ENCODE data around the gene SYNPR.

The SYNPR gene

DNA sequence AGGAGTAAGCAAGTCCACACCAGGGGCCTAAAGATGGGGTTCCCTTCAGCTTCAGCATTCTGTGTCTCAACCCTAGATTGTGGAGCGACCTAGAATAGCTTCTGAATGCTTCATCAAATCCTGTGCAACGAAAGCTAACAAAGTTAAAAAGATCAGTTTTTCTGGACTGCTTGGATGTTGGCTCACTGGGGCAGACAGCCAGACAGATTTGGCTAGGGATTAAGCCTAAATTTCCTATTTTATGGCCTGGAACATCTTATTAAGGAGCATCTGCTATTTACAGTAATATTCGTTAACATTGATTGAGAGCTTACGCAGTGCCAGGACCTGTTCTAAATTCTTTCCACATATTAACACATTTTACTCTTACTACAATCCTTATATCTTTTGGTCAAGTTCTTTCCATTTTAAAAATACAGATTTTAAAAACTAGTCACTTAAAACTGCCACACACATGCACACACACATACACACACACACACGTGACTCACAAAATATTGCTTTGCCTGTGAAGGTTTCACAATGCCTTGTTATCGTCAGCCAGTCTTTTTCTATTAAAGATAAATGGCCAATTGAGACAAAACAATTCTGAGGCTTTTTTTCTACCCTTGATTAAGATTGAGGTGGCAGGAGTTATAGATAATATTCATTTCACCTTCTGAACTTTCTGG lies 201.0 kb downstream of the SYNPR start:
- H3K9me3 ChIP-seq (ENCODE audit: control insufficient read depth, low read length), result no peaks in the 10 kb centered on the region
- no peak overlapping the region for H3K4me3 ChIP-seq (ENCODE audit: insufficient read depth, low read depth, low read length)
- no peaks in the 10 kb centered on the region for H3K4me1 ChIP-seq (ENCODE audit: control insufficient read depth, insufficient read depth, low read length)
- WGBS, 2 experiments, result 84 to 86% methylated on average over 5 to 6 of the region's 6 CpGs
- H3K27me3 ChIP-seq (ENCODE audit: control insufficient read depth, insufficient read depth, low read length, poor library complexity, severe bottlenecking), result no peaks in the 10 kb centered on the region
- no peak overlapping the region for H3K27ac ChIP-seq (ENCODE audit: insufficient read depth, low read depth, low read length, poor library complexity, severe bottlenecking)
- H3K36me3 ChIP-seq (ENCODE audit: control insufficient read depth, insufficient read depth, low read length), result no peaks in the 10 kb centered on the region

DNA sequence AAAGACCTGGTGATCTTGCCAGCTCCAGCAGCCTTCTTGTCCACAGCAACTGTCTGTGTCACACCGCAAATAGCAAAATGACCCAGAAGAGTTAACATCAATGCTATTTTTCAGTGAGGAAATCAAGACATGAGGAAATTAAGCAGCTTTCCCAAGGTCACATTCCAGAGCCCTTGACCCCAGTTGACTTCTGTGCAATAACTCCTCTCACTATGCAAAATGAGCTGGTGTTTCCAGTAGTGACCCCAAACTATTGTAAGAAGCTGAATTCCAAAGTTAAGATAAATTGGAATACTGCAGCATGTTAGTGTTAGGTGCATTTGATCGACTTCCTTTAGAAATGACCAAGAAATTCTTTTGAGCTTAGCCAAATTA lies 201.5 kb downstream of the SYNPR start:
- 93 to 95% methylated on average over 2 of the region's 2 CpGs for WGBS, 2 experiments
- H3K9me3 ChIP-seq (ENCODE audit: control insufficient read depth, low read length), result no peaks in the 10 kb centered on the region
- no peak overlapping the region for H3K4me3 ChIP-seq (ENCODE audit: insufficient read depth, low read depth, low read length)
- no peak overlapping the region for H3K27ac ChIP-seq (ENCODE audit: insufficient read depth, low read depth, low read length, poor library complexity, severe bottlenecking)
- H3K4me1 ChIP-seq (ENCODE audit: control insufficient read depth, insufficient read depth, low read length), result no peaks in the 10 kb centered on the region
- H3K36me3 ChIP-seq (ENCODE audit: control insufficient read depth, insufficient read depth, low read length), result no peaks in the 10 kb centered on the region
- no peaks in the 10 kb centered on the region for H3K27me3 ChIP-seq (ENCODE audit: control insufficient read depth, insufficient read depth, low read length, poor library complexity, severe bottlenecking)

DNA sequence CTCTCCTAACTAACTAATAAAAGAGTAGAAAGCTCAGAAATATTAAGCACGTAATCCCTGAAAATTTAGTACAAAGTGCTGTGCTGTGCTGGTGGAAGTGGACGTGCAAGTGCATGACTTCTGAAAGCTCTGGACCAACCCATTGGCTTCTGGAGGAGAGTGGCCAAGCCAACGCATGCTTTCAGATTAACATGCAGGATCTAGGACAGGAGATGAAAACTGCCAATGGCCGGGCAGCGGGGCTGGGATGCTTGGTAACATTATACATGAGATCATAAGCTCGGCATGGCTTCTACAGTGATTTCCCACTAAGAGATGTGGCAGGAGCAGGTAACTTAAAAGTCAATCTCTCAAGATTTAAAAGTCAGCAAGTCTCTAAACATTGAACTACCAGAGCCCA lies 203.5 kb downstream of the SYNPR start:
- no peaks in the 10 kb centered on the region for H3K9me3 ChIP-seq (ENCODE audit: control insufficient read depth, low read length)
- no peak overlapping the region for H3K27ac ChIP-seq (ENCODE audit: insufficient read depth, low read depth, low read length, poor library complexity, severe bottlenecking)
- H3K4me3 ChIP-seq (ENCODE audit: insufficient read depth, low read depth, low read length), result no peak overlapping the region
- WGBS, 2 experiments, result 76 to 81% methylated on average over 6 of the region's 6 CpGs
- no peaks in the 10 kb centered on the region for H3K27me3 ChIP-seq (ENCODE audit: control insufficient read depth, insufficient read depth, low read length, poor library complexity, severe bottlenecking)
- no peaks in the 10 kb centered on the region for H3K36me3 ChIP-seq (ENCODE audit: control insufficient read depth, insufficient read depth, low read length)
- no peaks in the 10 kb centered on the region for H3K4me1 ChIP-seq (ENCODE audit: control insufficient read depth, insufficient read depth, low read length)

DNA sequence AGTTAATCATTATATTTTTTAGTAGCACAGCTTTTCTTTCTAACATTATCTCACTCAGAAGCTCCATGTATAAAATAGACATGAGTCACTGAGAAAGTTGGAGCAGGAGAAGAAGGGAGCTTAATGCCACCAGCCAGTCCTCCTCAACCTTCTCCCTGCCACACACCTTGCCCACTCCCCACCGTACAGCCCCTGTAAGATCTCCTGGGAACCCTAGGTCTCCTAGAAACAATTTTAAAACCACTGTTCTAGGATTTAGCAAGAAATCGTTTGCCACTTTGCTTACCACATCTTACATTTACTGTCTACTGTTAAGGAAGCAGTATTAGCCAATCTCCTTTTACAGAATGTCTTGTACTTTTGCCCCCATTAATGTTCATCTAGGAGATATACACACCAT lies 204.2 kb downstream of the SYNPR start:
- no peaks in the 10 kb centered on the region for H3K9me3 ChIP-seq (ENCODE audit: control insufficient read depth, low read length)

DNA sequence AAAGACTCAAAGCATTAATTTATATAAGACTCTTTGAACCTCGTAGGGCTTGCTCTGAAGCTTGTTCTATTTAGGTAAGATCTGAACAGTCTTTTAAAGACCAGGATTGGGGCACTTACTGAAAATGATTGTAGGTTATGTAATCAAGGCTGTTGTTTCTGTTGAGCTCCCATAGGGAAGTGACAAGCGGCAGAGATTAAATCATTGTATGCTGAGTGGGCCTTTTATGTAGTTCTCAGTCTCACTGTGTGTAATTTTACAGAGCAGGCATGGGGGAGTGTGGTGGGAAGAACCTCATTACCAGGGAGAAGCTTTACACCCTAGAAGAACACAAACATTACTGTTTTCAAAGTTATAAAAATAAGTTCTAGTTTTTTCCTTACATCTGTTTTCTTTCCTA lies 214.4 kb downstream of the SYNPR start:
- Histone ChIP-seq H3K4me1 (ENCODE audit: control insufficient read depth, insufficient read depth, low read length) (no peaks in the 10 kb centered on the region), H3K4me3 (ENCODE audit: insufficient read depth, low read depth, low read length) (no peak overlapping the region), H3K9me3 (ENCODE audit: control insufficient read depth, low read length) (no peaks in the 10 kb centered on the region), H3K27me3 (ENCODE audit: control insufficient read depth, insufficient read depth, low read length, poor library complexity, severe bottlenecking) (no peaks in the 10 kb centered on the region), H3K36me3 (ENCODE audit: control insufficient read depth, insufficient read depth, low read length) (no peaks in the 10 kb centered on the region), H3K27ac (ENCODE audit: insufficient read depth, low read depth, low read length, poor library complexity, severe bottlenecking) (no peak overlapping the region)
- 77 to 89% methylated on average over 2 of the region's 2 CpGs for WGBS, 2 experiments

More for the DNA sequence above, 204.2 kb downstream of the SYNPR start:
- Histone ChIP-seq H3K4me1 (ENCODE audit: control insufficient read depth, insufficient read depth, low read length) (no peaks in the 10 kb centered on the region), H3K27me3 (ENCODE audit: control insufficient read depth, insufficient read depth, low read length, poor library complexity, severe bottlenecking) (no peaks in the 10 kb centered on the region), H3K36me3 (ENCODE audit: control insufficient read depth, insufficient read depth, low read length) (no peaks in the 10 kb centered on the region), H3K27ac (ENCODE audit: insufficient read depth, low read depth, low read length, poor library complexity, severe bottlenecking) (no peak overlapping the region), H3K4me3 (ENCODE audit: insufficient read depth, low read depth, low read length) (no peak overlapping the region)
- 87 to 89% methylated on average over 2 of the region's 2 CpGs for WGBS, 2 experiments

DNA sequence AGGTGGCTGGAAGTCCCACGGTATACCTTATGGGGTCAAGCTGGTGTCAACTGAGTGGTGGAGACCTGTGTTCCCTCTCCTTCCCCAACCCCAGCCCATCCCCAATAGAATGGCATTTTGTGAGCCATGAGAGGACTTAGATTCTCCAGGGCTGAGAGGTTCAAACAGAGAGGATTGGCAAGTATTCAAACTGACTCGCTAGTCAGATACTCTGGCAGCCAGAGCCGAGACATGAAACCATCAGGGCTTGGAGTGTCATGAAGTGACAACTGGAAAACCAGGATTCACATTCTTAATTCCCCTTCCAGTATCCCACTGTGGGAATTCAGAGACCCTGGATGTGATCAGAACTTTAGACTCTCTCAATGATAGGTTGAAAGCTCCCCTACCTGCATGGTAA lies 215.0 kb downstream of the SYNPR start:
- H3K4me1 ChIP-seq (ENCODE audit: control insufficient read depth, insufficient read depth, low read length), result no peaks in the 10 kb centered on the region
- no peak overlapping the region for H3K27ac ChIP-seq (ENCODE audit: insufficient read depth, low read depth, low read length, poor library complexity, severe bottlenecking)
- H3K36me3 ChIP-seq (ENCODE audit: control insufficient read depth, insufficient read depth, low read length), result no peaks in the 10 kb centered on the region
- 88 to 91% methylated on average over 3 of the region's 3 CpGs for WGBS, 2 experiments
- H3K27me3 ChIP-seq (ENCODE audit: control insufficient read depth, insufficient read depth, low read length, poor library complexity, severe bottlenecking), result no peaks in the 10 kb centered on the region
- H3K9me3 ChIP-seq (ENCODE audit: control insufficient read depth, low read length), result no peaks in the 10 kb centered on the region
- no peak overlapping the region for H3K4me3 ChIP-seq (ENCODE audit: insufficient read depth, low read depth, low read length)

DNA sequence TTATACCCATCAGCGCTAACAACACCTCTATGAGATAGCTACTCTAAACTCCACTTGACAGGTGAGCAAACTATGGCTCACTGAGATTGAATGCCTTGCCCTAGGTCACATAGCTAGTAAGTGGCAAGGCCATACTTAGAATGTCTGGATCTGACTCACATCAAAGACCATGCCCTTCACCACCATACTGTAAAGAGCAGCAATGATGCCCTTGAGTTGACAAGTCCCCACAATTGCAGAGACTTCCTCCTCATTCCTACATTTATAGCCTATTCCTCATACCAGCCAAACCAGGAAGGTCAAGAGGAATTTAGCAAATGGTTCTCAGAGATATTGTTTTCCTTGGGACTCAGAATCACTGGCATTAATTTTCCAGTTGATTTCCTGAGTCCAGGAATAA lies 216.5 kb downstream of the SYNPR start:
- H3K4me3 ChIP-seq (ENCODE audit: insufficient read depth, low read depth, low read length), result no peak overlapping the region
- no peaks in the 10 kb centered on the region for H3K4me1 ChIP-seq (ENCODE audit: control insufficient read depth, insufficient read depth, low read length)
- H3K27ac ChIP-seq (ENCODE audit: insufficient read depth, low read depth, low read length, poor library complexity, severe bottlenecking), result no peak overlapping the region
- no peaks in the 10 kb centered on the region for H3K9me3 ChIP-seq (ENCODE audit: control insufficient read depth, low read length)
- no peaks in the 10 kb centered on the region for H3K27me3 ChIP-seq (ENCODE audit: control insufficient read depth, insufficient read depth, low read length, poor library complexity, severe bottlenecking)
- 95 to 96% methylated on average over 1 of the region's 1 CpG for WGBS, 2 experiments
- H3K36me3 ChIP-seq (ENCODE audit: control insufficient read depth, insufficient read depth, low read length), result no peaks in the 10 kb centered on the region

DNA sequence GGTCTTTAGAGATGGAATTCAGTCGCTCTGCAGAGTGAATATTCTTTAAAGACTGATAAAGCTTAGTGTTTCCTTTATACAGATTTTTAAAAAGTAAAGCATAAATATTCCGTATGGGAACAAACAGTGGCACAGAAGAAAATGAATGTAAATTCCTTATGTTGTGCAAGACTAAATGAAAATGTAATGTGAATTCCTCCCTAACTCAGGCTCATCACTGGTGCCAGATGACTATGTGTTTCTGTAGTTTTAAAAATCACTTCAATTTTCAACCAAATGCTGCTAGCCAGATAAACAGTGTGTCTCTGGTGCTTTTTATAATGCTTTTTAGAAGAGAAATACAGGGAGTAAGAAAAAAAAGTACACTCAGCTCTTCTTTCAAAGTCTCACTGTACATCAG lies 219.5 kb downstream of the SYNPR start:
- Histone ChIP-seq H3K27me3 (ENCODE audit: control insufficient read depth, insufficient read depth, low read length, poor library complexity, severe bottlenecking) (no peaks in the 10 kb centered on the region), H3K9me3 (ENCODE audit: control insufficient read depth, low read length) (no peaks in the 10 kb centered on the region), H3K36me3 (ENCODE audit: control insufficient read depth, insufficient read depth, low read length) (no peaks in the 10 kb centered on the region), H3K4me1 (ENCODE audit: control insufficient read depth, insufficient read depth, low read length) (no peaks in the 10 kb centered on the region), H3K4me3 (ENCODE audit: insufficient read depth, low read depth, low read length) (no peak overlapping the region), H3K27ac (ENCODE audit: insufficient read depth, low read depth, low read length, poor library complexity, severe bottlenecking) (no peak overlapping the region)
- WGBS, 2 experiments, result 97% methylated on average over 2 of the region's 2 CpGs; no CpG with 5 or more reads in 1 of the 2 experiments

DNA sequence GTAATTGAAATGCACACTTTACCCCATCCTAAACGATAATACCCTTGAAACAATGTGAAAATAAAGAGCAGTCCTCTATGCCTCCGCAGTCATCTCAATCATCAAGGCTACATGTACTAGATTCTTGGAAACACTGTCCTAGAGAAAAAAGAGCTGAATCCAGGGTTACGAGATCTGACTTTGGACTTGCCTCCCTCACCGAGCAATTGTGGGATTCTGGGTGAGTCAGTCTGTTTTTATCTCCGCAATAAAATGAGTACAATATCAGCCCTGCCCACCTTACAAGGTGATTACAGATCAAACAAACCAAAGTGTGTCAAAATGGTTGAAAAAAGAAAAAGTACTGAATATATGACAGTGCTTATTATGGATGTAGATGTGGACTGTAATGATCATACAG lies 222.1 kb downstream of the SYNPR start:
- Histone ChIP-seq H3K4me1 (ENCODE audit: control insufficient read depth, insufficient read depth, low read length) (no peaks in the 10 kb centered on the region), H3K4me3 (ENCODE audit: insufficient read depth, low read depth, low read length) (no peak overlapping the region), H3K36me3 (ENCODE audit: control insufficient read depth, insufficient read depth, low read length) (no peaks in the 10 kb centered on the region), H3K27me3 (ENCODE audit: control insufficient read depth, insufficient read depth, low read length, poor library complexity, severe bottlenecking) (no peaks in the 10 kb centered on the region), H3K9me3 (ENCODE audit: control insufficient read depth, low read length) (no peaks in the 10 kb centered on the region), H3K27ac (ENCODE audit: insufficient read depth, low read depth, low read length, poor library complexity, severe bottlenecking) (no peak overlapping the region)
- 91 to 94% methylated on average over 5 of the region's 5 CpGs for WGBS, 2 experiments

DNA sequence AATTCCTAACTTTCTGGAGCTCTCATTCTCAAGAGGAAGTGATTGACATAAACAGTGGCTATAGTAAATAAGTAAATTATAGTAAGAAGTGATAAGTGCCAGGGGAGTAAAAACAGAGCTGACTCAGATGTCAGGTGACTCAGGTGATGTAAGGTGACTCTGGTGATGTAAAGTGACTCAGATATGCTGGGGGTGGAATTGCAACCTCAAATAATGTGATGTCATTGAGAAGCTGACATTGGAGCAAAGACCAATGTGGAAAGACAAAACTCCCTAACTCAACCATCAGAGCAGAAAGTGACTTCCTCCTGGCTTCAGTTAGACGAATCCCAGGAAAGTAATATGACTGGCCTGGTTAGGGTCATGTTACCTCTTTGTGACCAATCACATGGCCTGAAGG lies 230.2 kb downstream of the SYNPR start:
- no peaks in the 10 kb centered on the region for H3K27me3 ChIP-seq (ENCODE audit: control insufficient read depth, insufficient read depth, low read length, poor library complexity, severe bottlenecking)
- H3K4me1 ChIP-seq (ENCODE audit: control insufficient read depth, insufficient read depth, low read length), result no peaks in the 10 kb centered on the region
- WGBS, 2 experiments, result 71 to 86% methylated on average over 1 of the region's 1 CpG
- H3K4me3 ChIP-seq (ENCODE audit: insufficient read depth, low read depth, low read length), result no peak overlapping the region
- H3K9me3 ChIP-seq (ENCODE audit: control insufficient read depth, low read length), result no peaks in the 10 kb centered on the region
- H3K36me3 ChIP-seq (ENCODE audit: control insufficient read depth, insufficient read depth, low read length), result no peaks in the 10 kb centered on the region
- H3K27ac ChIP-seq (ENCODE audit: insufficient read depth, low read depth, low read length, poor library complexity, severe bottlenecking), result no peak overlapping the region

DNA sequence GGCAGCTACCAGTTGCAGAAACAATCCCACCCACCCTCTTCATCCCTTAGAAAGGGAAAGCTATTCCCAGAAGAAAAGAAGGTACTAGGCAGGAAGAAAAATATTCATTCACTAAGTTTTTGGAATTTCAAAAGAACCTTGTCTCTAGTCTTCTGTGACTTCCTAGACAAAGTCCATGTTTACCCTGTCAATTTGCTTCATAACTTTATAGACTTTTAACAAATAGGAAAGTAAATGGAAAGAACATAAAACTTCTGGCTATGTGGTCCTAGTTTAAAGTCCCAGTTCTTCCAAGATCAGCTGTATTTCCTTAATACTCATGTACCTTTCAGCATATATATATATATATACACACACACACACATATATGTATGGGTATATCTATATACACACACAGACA lies 230.7 kb downstream of the SYNPR start:
- Histone ChIP-seq H3K27ac (ENCODE audit: insufficient read depth, low read depth, low read length, poor library complexity, severe bottlenecking) (no peak overlapping the region), H3K4me3 (ENCODE audit: insufficient read depth, low read depth, low read length) (no peak overlapping the region), H3K9me3 (ENCODE audit: control insufficient read depth, low read length) (no peaks in the 10 kb centered on the region), H3K36me3 (ENCODE audit: control insufficient read depth, insufficient read depth, low read length) (no peaks in the 10 kb centered on the region), H3K4me1 (ENCODE audit: control insufficient read depth, insufficient read depth, low read length) (no peaks in the 10 kb centered on the region), H3K27me3 (ENCODE audit: control insufficient read depth, insufficient read depth, low read length, poor library complexity, severe bottlenecking) (no peaks in the 10 kb centered on the region)
